T-cell (primary cell): ENCODE results near the gene KRTAP10-8. TPM values are rescaled to one million over a fixed set of nuclear protein-coding genes. Genes with fewer than 3 reads are reported as not detected.

Experiments used
- ATAC-seq, 4 experiments: fragments of 200-7000 bp in 3 of 4; fragments of 150-1000 bp in 1 of 4; cut with Tn5 transposase; replicated peaks in 1 of 4; 1 replicate in 3 of 4; 2 replicates in 1 of 4; pipeline ENCODE4 v1.10.0; 2021; ENCODE audit warnings: moderate library complexity in 3 of 4, mild to moderate bottlenecking in 2 of 4, moderate number of reproducible peaks in 1 of 4
- CTCF ChIA-PET, 2 donors: fragments of 300-600 bp; sonication (Branson Sonifier 250); formaldehyde crosslinking; loops; one replicate each; lab custom pipeline; 2022; ENCODE audit warnings: antibody characterized with exemption in 2 of 2; lab: Charles Lee
- POLR2A ChIA-PET, 2 donors: fragments of 300-600 bp; sonication (Branson Sonifier 250); formaldehyde crosslinking; loops; one replicate each; lab custom pipeline; 2022; ENCODE audit warnings: antibody characterized with exemption in 2 of 2; lab: Charles Lee
- DNase-seq, 35 experiments: peaks; one replicate each; pipeline versions ENCODE4 v3.0.0 to v3.0.0-alpha.2; 2013 to 2023
- H3K27ac ChIP-seq: one replicate; pipeline ENCODE4 v1.5.1; 2013; ENCODE audit warnings: low read length
- H3K27me3 ChIP-seq, 2 experiments: replicated peaks in 1 of 2; 1 replicate in 1 of 2; 2 replicates in 1 of 2; pipeline versions ENCODE4 v1.6.1 to v1.7.0; 2013; ENCODE audit warnings: low read length in 1 of 2, mixed read lengths in 1 of 2; ENCODE audit not compliant: control insufficient read depth in 2 of 2, insufficient read depth in 2 of 2; ENCODE audit errors: extremely low read depth in 1 of 2
- H3K36me3 ChIP-seq, 2 donors: 1 replicate in 1 of 2; 2 replicates in 1 of 2; pipeline versions ENCODE4 v1.6.1 to v1.7.0; 2013; ENCODE audit warnings: low read length in 1 of 2; ENCODE audit not compliant: control insufficient read depth in 2 of 2, insufficient read depth in 1 of 2; ENCODE audit errors: extremely low read depth in 1 of 2
- H3K4me1 ChIP-seq, 2 experiments: 1 replicate in 1 of 2; 2 replicates in 1 of 2; pipeline versions ENCODE4 v1.6.1 to v1.7.0; 2013; ENCODE audit warnings: low read length in 2 of 2, mixed read lengths in 1 of 2; ENCODE audit not compliant: insufficient read depth in 2 of 2, control insufficient read depth in 1 of 2; ENCODE audit errors: extremely low read depth in 1 of 2
- H3K4me3 ChIP-seq, 2 donors: 1 replicate in 1 of 2; 2 replicates in 1 of 2; pipeline versions ENCODE4 v1.5.1 to v1.7.0; 2013; ENCODE audit warnings: mild to moderate bottlenecking in 2 of 2, low read length in 1 of 2, moderate library complexity in 1 of 2; ENCODE audit not compliant: control insufficient read depth in 1 of 2; ENCODE audit errors: extremely low read depth in 1 of 2
- H3K9me3 ChIP-seq: 2 replicates; pipeline ENCODE4 v1.7.0; 2013
- H3K27ac Mint-ChIP-seq, 2 donors: one replicate each; pipeline ENCODE4 v1.8.0; 2020 to 2021; ENCODE audit warnings: mild to moderate bottlenecking in 2 of 2, mixed read lengths in 2 of 2
- H3K27me3 Mint-ChIP-seq, 2 donors: one replicate each; pipeline ENCODE4 v1.8.0; 2021 to 2022; ENCODE audit warnings: mixed read lengths in 2 of 2
- H3K36me3 Mint-ChIP-seq: one replicate; pipeline ENCODE4 v1.8.0; 2021; ENCODE audit warnings: mixed read lengths
- H3K4me1 Mint-ChIP-seq, 3 donors: one replicate each; pipeline ENCODE4 v1.8.0; 2020 to 2022; ENCODE audit warnings: mixed read lengths in 3 of 3, mild to moderate bottlenecking in 1 of 3
- H3K4me3 Mint-ChIP-seq, 3 donors: one replicate each; pipeline ENCODE4 v1.8.0; 2020 to 2022; ENCODE audit warnings: mild to moderate bottlenecking in 3 of 3, mixed read lengths in 3 of 3, moderate library complexity in 3 of 3
- H3K9me3 Mint-ChIP-seq, 3 donors: one replicate each; pipeline ENCODE4 v1.8.0; 2020 to 2022; ENCODE audit warnings: mixed read lengths in 3 of 3
- WGBS: methylation state at CpG from one replicate; pipeline ENCODE4 v1.1.5; 2013; ENCODE audit warnings: missing lambda C conversion rate; ENCODE audit not compliant: insufficient coverage; 5-methylcytosine and 5-hydroxymethylcytosine counted together
- total RNA-seq, 35 experiments: library from RNA in 6 of 35; stranded (reverse) in 6 of 35; fragments of 120-200 nt in 1 of 35; gene quantifications; one replicate each; pipeline versions ENCODE4 v1.2.1 to v1.2.4 and lab custom pipeline; 2013 to 2026

The KRTAP10-8 gene
- total RNA-seq, 5 donors from 2014 or later (not counting 1 experiment from before 2014, with no cell fraction given): not detected

GRCh38 chr21:44601596-44602462 lies 10.1 kb upstream of the KRTAP10-8 start:
- ChIA-PET CTCF (no interaction called here), POLR2A (no interaction called here)
- no peak overlapping the region for H3K4me3 ChIP-seq
- no peaks in the 10 kb centered on the region for H3K9me3 ChIP-seq
- 86% methylated on average over 15 of the region's 23 CpGs for WGBS
- H3K27ac ChIP-seq: no peak overlapping the region
- no peak overlapping the region for H3K27ac Mint-ChIP-seq
- DNase-seq (no peak), ATAC-seq (no peak)
- peaks cover 0 to 5% (median 0%) of the 10 kb centered on the region in 3 donors for H3K4me1 Mint-ChIP-seq
- H3K4me3 Mint-ChIP-seq: no peak overlapping the region
- no peaks in the 10 kb centered on the region for H3K36me3 ChIP-seq
- H3K9me3 Mint-ChIP-seq: peaks cover 5 to 16% (median 6%) of the 10 kb centered on the region in 3 donors
- H3K4me1 ChIP-seq: no peaks in the 10 kb centered on the region
- peaks cover 5% of the 10 kb centered on the region for H3K36me3 Mint-ChIP-seq
- peaks cover 3 to 19% of the 10 kb centered on the region in 2 donors for H3K27me3 Mint-ChIP-seq
- peaks cover 0 to 28% of the 10 kb centered on the region in 2 experiments for H3K27me3 ChIP-seq

- Histone ChIP-seq H3K4me3 (no peak overlapping the region), H3K27ac (no peak overlapping the region), H3K27me3 (peaks cover 0 to 28% of the 10 kb centered on the region in 2 experiments), H3K9me3 (no peaks in the 10 kb centered on the region), H3K4me1 (no peaks in the 10 kb centered on the region), H3K36me3 (no peaks in the 10 kb centered on the region)
- no peak for DNase-seq
- no peak for ATAC-seq
- ChIA-PET POLR2A (no interaction called here), CTCF (no interaction called here)
- WGBS: 87% methylated on average over 20 of the region's 21 CpGs
- Mint-ChIP-seq H3K27ac (no peak overlapping the region), H3K27me3 (peaks cover 3 to 19% of the 10 kb centered on the region in 2 donors), H3K4me3 (no peak overlapping the region), H3K9me3 (peaks cover 5 to 16% (median 6%) of the 10 kb centered on the region in 3 donors), H3K36me3 (peaks cover 5% of the 10 kb centered on the region), H3K4me1 (peaks cover 0 to 5% (median 0%) of the 10 kb centered on the region in 3 donors)
Observed at GRCh38 chr21:44602463-44602850, 9.4 kb upstream of the KRTAP10-8 start.

- POLR2A ChIA-PET: no interaction called here
- H3K27ac Mint-ChIP-seq: no peak overlapping the region
- peaks cover 5% of the 10 kb centered on the region for H3K36me3 Mint-ChIP-seq
- Histone ChIP-seq H3K4me3 (peak overlapping the region in 1 of 2 donors; percentile 23), H3K4me1 (no peaks in the 10 kb centered on the region), H3K27ac (no peak overlapping the region), H3K36me3 (no peaks in the 10 kb centered on the region), H3K9me3 (no peaks in the 10 kb centered on the region), H3K27me3 (peaks cover 0 to 28% of the 10 kb centered on the region in 2 experiments)
- DNase-seq: no peak
- peaks cover 0 to 5% (median 0%) of the 10 kb centered on the region in 3 donors for H3K4me1 Mint-ChIP-seq
- H3K9me3 Mint-ChIP-seq: peaks cover 5 to 12% (median 6%) of the 10 kb centered on the region in 3 donors
- no peak overlapping the region for H3K4me3 Mint-ChIP-seq
- 61% methylated on average over 15 of the region's 17 CpGs for WGBS
- no peak for ATAC-seq
- CTCF ChIA-PET: no interaction called here
- peaks cover 6 to 20% of the 10 kb centered on the region in 2 donors for H3K27me3 Mint-ChIP-seq
Observed at GRCh38 chr21:44603109-44603875, 8.6 kb upstream of the KRTAP10-8 start.

- 91% methylated on average over 2 of the region's 8 CpGs for WGBS
- Mint-ChIP-seq H3K4me3 (no peak overlapping the region), H3K27ac (no peak overlapping the region), H3K27me3 (peaks cover 6 to 21% of the 10 kb centered on the region in 2 donors), H3K9me3 (peaks cover 2 to 8% (median 3%) of the 10 kb centered on the region in 3 donors), H3K4me1 (peaks cover 0 to 5% (median 0%) of the 10 kb centered on the region in 3 donors), H3K36me3 (peaks cover 3% of the 10 kb centered on the region)
- no peaks in the 10 kb centered on the region for H3K4me1 ChIP-seq
- no peak overlapping the region for H3K27ac ChIP-seq
- CTCF ChIA-PET: no interaction called here
- peak overlapping the region in 1 of 2 donors; percentile 23 for H3K4me3 ChIP-seq
- H3K27me3 ChIP-seq: peaks cover 0 to 28% of the 10 kb centered on the region in 2 experiments
- H3K9me3 ChIP-seq: no peaks in the 10 kb centered on the region
- no peaks in the 10 kb centered on the region for H3K36me3 ChIP-seq
- no peak for DNase-seq
- POLR2A ChIA-PET: no interaction called here
- no peak for ATAC-seq
Observed at GRCh38 chr21:44603911-44604310, 8.0 kb upstream of the KRTAP10-8 start.

GRCh38 chr21:44606495-44606894 lies 5.4 kb upstream of the KRTAP10-8 start:
- ATAC-seq: no peak
- CTCF ChIA-PET: no interaction called here
- no peak overlapping the region for H3K27ac ChIP-seq
- no peak for DNase-seq
- no peak overlapping the region for H3K4me3 Mint-ChIP-seq
- peaks cover 6 to 18% of the 10 kb centered on the region in 2 donors for H3K27me3 Mint-ChIP-seq
- H3K4me1 Mint-ChIP-seq: peaks cover 0 to 5% (median 0%) of the 10 kb centered on the region in 3 donors
- no peaks in the 10 kb centered on the region for H3K9me3 ChIP-seq
- H3K4me1 ChIP-seq: no peaks in the 10 kb centered on the region
- no peak overlapping the region for H3K4me3 ChIP-seq
- 75% methylated on average over 2 of the region's 4 CpGs for WGBS
- no peaks in the 10 kb centered on the region for H3K36me3 ChIP-seq
- peaks cover 0 to 24% of the 10 kb centered on the region in 2 experiments for H3K27me3 ChIP-seq
- H3K36me3 Mint-ChIP-seq: peaks cover 6% of the 10 kb centered on the region
- POLR2A ChIA-PET: no interaction called here
- H3K27ac Mint-ChIP-seq: no peak overlapping the region
- peaks cover 12 to 30% (median 16%) of the 10 kb centered on the region in 3 donors for H3K9me3 Mint-ChIP-seq

- Mint-ChIP-seq H3K36me3 (peaks cover 6% of the 10 kb centered on the region), H3K27me3 (peaks cover 6 to 12% of the 10 kb centered on the region in 2 donors), H3K9me3 (peaks cover 12 to 32% (median 16%) of the 10 kb centered on the region in 3 donors), H3K27ac (no peak overlapping the region), H3K4me3 (no peak overlapping the region), H3K4me1 (peaks cover 0 to 3% (median under 1%) of the 10 kb centered on the region in 3 donors)
- Histone ChIP-seq H3K36me3 (no peaks in the 10 kb centered on the region), H3K4me3 (no peak overlapping the region), H3K4me1 (no peaks in the 10 kb centered on the region), H3K27ac (no peak overlapping the region), H3K9me3 (no peaks in the 10 kb centered on the region), H3K27me3 (peaks cover 0 to 1% of the 10 kb centered on the region in 2 experiments)
- no peak for ATAC-seq
- ChIA-PET CTCF (no interaction called here), POLR2A (interaction anchor here in 1 of 2 donors (0.6 kb wide), 1 partner anchor 172 kb away, joined by 4 read pairs; no protein-coding TSS in a partner anchor)
- no peak for DNase-seq
Observed at GRCh38 chr21:44609193-44609592, 2.7 kb upstream of the KRTAP10-8 start.
